PFSK-1 (cell line): ENCODE measurements around the gene BANF2.

Experiments used
- FOXP2 ChIP-seq: optimal IDR thresholded peaks from 2 replicates; pipeline ENCODE3; 2011; ENCODE audit warnings: borderline replicate concordance, control low read depth, inconsistent platforms; ENCODE audit not compliant: insufficient read depth; ENCODE audit errors: extremely low read length, extremely low read depth
- POLR2AphosphoS5 ChIP-seq: IDR thresholded peaks from 2 replicates; pipeline ENCODE4 v1.6.1; 2012; ENCODE audit warnings: low read depth, mild to moderate bottlenecking, control low read depth, low read length, moderate library complexity
- SIN3A ChIP-seq: IDR thresholded peaks from 2 replicates; pipeline ENCODE4 v1.6.1; 2012; ENCODE audit warnings: mild to moderate bottlenecking, low read length, moderate library complexity, borderline replicate concordance; ENCODE audit not compliant: insufficient read depth
- TAF1 ChIP-seq: IDR thresholded peaks from 2 replicates; pipeline ENCODE4 v1.6.1; 2012; ENCODE audit warnings: low read length, control low read depth, borderline replicate concordance; ENCODE audit not compliant: insufficient read depth
- TF ChIP-seq, protein P1 (sequence below), 2 experiments: IDR thresholded peaks; 2 replicates each; pipeline versions ENCODE4 v1.6.1 to v1.8.0; 2011 to 2012; ENCODE audit warnings: low read depth in 2 of 2, low read length in 2 of 2, control low read depth in 1 of 2, inconsistent platforms in 1 of 2, mild to moderate bottlenecking in 1 of 2, moderate library complexity in 1 of 2; ENCODE audit not compliant: insufficient read depth in 1 of 2

BANF2 gene

DNA sequence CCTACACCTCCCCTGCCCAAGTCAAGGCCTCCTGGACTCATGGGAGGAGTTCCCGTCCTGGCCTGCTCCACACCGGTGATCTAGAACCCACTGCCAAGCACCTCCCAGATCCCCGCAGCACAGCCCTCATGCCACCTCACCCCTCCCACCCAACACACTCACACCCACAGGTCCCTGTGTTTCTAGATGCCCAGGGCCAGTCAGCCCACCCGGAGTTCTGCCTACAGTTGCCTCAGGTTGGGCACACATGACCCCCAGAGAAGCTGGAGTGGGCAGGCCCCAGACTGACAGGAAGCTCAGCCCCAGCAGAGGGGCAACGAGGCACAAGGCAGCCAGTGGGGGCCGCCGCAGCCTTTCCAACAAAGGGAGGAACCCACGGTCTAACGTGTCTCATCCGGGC lies 47.4 kb upstream of the BANF2 start:
- TF ChIP-seq POLR2AphosphoS5 (no peak), TAF1 (no peak), FOXP2 (no peak), SIN3A (no peak)
- TF ChIP-seq, protein P1, sequence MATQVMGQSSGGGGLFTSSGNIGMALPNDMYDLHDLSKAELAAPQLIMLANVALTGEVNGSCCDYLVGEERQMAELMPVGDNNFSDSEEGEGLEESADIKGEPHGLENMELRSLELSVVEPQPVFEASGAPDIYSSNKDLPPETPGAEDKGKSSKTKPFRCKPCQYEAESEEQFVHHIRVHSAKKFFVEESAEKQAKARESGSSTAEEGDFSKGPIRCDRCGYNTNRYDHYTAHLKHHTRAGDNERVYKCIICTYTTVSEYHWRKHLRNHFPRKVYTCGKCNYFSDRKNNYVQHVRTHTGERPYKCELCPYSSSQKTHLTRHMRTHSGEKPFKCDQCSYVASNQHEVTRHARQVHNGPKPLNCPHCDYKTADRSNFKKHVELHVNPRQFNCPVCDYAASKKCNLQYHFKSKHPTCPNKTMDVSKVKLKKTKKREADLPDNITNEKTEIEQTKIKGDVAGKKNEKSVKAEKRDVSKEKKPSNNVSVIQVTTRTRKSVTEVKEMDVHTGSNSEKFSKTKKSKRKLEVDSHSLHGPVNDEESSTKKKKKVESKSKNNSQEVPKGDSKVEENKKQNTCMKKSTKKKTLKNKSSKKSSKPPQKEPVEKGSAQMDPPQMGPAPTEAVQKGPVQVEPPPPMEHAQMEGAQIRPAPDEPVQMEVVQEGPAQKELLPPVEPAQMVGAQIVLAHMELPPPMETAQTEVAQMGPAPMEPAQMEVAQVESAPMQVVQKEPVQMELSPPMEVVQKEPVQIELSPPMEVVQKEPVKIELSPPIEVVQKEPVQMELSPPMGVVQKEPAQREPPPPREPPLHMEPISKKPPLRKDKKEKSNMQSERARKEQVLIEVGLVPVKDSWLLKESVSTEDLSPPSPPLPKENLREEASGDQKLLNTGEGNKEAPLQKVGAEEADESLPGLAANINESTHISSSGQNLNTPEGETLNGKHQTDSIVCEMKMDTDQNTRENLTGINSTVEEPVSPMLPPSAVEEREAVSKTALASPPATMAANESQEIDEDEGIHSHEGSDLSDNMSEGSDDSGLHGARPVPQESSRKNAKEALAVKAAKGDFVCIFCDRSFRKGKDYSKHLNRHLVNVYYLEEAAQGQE (IDR thresholded peaks at IDR 0.05; ENCODE audit: insufficient read depth in 1 of 2, low read depth in 2 of 2, low read length in 2 of 2): no peak

DNA sequence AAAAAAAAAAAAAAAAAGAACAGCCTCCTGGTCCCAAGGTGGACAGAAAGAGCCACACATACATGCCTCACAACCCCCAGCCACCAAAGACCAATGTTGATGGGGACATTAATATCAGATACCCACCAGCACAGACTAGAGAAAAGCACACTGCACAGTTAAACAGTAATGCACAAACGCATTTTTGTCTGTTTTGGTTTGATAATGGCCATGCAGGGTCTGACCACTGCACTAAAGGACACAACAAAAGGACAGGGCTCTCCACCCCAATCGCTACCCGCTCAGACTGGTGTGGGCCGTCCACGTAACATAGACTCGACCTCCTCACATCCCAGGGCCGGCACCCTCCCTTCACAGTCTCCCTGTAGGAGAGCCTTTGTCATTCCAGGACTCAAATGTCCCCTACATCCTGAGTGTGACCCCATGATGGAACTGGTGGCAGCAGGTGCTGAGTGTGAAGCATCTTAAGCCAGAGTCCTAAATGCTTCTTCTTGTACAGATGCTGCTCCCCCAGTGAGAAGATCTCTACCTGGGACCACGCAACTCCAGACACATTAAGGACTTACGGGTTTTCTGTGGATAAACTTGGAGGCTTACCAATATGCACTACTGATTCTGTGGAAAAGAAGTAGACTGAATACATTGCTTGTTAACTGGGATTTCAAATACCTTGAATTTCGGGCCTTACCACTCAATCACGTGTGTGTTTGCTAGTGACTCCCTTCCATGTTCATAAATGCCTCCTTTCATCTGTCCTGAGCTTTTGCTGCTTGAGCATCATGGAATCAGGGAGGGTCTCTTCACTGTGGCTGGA lies 45.7 kb upstream of the BANF2 start:
- TF ChIP-seq FOXP2 (no peak), TAF1 (no peak), SIN3A (no peak), POLR2AphosphoS5 (no peak)
- TF ChIP-seq, protein P1 (IDR thresholded peaks at IDR 0.05; ENCODE audit: insufficient read depth in 1 of 2, low read depth in 2 of 2, low read length in 2 of 2): no peak

DNA sequence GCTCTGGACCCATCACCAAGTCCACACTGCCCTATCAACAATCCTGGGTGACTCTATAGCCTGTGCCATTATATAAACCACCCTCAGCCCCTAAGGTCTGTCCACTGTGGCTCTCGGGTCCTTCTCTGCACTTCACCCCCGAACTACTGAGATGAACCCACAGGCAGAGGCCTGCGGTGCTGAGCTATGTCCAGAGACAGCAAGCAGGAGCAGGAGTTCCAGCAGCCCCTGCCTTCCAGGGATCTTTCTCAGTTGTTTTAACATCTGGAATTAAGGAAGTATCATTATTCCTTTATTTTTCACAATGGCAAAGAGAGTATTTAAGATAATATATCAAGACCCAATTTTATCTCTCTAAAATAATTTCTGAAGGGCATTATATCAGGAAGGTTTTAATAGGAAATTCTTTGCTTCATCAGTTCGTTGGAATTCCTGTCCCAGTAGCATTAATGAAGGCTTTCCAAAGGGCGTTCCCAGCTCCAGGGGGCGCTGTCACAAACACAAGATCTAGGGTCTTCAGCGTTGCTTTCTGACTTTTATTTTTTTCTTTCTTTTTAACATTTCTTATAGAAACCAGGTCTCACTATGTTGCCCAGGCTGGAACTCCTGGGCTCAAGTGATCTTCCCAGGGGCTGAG lies 45.0 kb upstream of the BANF2 start:
- TF ChIP-seq SIN3A (no peak), TAF1 (no peak), FOXP2 (no peak), POLR2AphosphoS5 (no peak)
- TF ChIP-seq, protein P1 (IDR thresholded peaks at IDR 0.05; ENCODE audit: insufficient read depth in 1 of 2, low read depth in 2 of 2, low read length in 2 of 2): no peak

DNA sequence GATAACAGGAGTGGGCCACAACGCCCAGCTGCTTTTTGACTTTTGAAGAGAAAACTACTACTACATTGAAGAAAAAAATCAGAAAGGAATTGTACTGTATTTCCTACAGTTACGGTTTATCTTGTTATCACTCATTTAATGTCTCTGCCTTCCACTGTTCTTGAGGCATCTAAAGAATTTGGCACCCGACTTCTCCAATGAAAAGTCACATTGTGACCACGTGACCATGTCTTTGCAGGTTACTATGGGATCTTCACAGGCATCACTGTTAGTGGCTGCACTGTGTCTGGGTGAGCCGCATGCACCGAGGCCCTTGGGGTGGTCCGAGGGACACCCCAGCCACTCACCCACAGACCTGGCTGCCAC lies 44.5 kb upstream of the BANF2 start:
- TF ChIP-seq FOXP2: no peak
- no peak for TF ChIP-seq SIN3A
- TF ChIP-seq TAF1: no peak
- TF ChIP-seq, protein P1 (IDR thresholded peaks at IDR 0.05; ENCODE audit: insufficient read depth in 1 of 2, low read depth in 2 of 2, low read length in 2 of 2): no peak
- no peak for TF ChIP-seq POLR2AphosphoS5
